Bronchial epithelial cell (primary cell): Measurements from ENCODE around the gene PGM2. TPM values are rescaled to one million over a fixed set of nuclear protein-coding genes. Genes with fewer than 3 reads are reported as not detected.
"Not testable (repeated sequence)": the region's sequence is repeated elsewhere in the genome, so short reads cannot be mapped to it uniquely, and the experiment has no call there.

Experiments used
- DNase-seq: peaks from one replicate; pipeline ENCODE4 v3.0.0-alpha.2; 2010; ENCODE audit warnings: low read depth
- FAIRE-seq: peaks from 2 replicates; lab custom pipeline; 2011; peaks lifted over from hg19 to GRCh38; lab: Jason Lieb, UNC
- H3K27me3 ChIP-seq: 2 replicates; pipeline ENCODE4 v1.5.1; 2011; ENCODE audit warnings: low read length; ENCODE audit not compliant: control insufficient read depth, insufficient read depth
- H3K36me3 ChIP-seq: 2 replicates; pipeline ENCODE4 v1.5.1; 2011; ENCODE audit warnings: low read length; ENCODE audit not compliant: control insufficient read depth, insufficient read depth
- H3K4me3 ChIP-seq: 2 replicates; pipeline ENCODE4 v1.5.1; 2011; ENCODE audit warnings: mild to moderate bottlenecking, low read depth, low read length, control low read depth
- total RNA-seq: library from RNA; depleted of rRNA; stranded (reverse); fragments of >200 nt; gene quantifications from 2 replicates; pipeline ENCODE4 v1.2.1, GENCODE V29; 2014
- TF ChIP-seq, protein P1 (sequence below): IDR thresholded peaks from 2 replicates; pipeline ENCODE4 v1.5.1; 2011; ENCODE audit warnings: mild to moderate bottlenecking, moderate library complexity, low read length, control low read depth, inconsistent platforms; ENCODE audit not compliant: insufficient read depth, severe bottlenecking

PGM2 gene
- 59.2 and 61.3 TPM in 2 replicates for total RNA-seq

DNA sequence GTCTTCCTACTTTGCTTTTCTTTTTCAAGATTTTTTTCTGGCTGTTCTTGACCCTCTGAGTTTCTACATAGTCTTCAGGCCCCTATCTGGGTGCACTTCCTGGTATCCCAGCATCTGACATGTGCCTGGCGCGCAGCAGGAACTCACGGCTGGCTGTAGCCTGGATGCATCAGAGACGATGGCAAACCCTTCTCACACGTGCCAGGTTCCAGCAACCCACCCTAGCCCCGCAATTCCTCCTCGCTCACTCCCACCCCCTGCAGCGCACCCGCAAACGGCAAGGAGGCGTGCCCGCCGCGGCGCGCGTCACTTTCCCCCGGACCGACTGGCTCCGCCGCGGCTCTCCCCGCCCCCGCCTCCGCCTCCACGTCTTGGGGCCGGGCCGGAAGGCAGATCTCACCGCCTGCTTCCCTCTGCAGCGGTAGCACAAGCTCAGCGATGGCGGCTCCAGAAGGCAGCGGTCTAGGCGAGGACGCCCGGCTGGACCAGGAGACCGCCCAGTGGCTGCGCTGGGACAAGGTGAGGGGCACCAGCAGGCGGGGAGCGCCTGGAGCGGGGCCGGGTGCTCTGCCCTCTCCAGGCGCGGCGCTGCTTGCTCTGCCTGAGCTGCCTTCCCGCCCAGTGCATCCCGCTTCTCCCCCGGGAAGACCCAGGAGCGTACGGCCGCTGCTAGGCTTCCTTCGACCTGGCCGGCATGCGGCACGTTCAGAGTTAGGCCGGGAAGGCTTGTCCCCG is at the start of gene PGM2:
TSS of gene PGM2 (plus strand) at position 392 of the 735 bp plus-strand sequence. CDS start at position 439, 47 bp downstream.
- TF ChIP-seq, protein P1, sequence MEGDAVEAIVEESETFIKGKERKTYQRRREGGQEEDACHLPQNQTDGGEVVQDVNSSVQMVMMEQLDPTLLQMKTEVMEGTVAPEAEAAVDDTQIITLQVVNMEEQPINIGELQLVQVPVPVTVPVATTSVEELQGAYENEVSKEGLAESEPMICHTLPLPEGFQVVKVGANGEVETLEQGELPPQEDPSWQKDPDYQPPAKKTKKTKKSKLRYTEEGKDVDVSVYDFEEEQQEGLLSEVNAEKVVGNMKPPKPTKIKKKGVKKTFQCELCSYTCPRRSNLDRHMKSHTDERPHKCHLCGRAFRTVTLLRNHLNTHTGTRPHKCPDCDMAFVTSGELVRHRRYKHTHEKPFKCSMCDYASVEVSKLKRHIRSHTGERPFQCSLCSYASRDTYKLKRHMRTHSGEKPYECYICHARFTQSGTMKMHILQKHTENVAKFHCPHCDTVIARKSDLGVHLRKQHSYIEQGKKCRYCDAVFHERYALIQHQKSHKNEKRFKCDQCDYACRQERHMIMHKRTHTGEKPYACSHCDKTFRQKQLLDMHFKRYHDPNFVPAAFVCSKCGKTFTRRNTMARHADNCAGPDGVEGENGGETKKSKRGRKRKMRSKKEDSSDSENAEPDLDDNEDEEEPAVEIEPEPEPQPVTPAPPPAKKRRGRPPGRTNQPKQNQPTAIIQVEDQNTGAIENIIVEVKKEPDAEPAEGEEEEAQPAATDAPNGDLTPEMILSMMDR: peak; percentile 2
- peak within 1 kb of the TSS; percentile 89 for H3K4me3 ChIP-seq
- no peak for FAIRE-seq
- peak; percentile 71 for DNase-seq
- peaks cover 7% of the 10 kb centered on the region for H3K36me3 ChIP-seq
- H3K27me3 ChIP-seq: no peaks in the 10 kb centered on the region

DNA sequence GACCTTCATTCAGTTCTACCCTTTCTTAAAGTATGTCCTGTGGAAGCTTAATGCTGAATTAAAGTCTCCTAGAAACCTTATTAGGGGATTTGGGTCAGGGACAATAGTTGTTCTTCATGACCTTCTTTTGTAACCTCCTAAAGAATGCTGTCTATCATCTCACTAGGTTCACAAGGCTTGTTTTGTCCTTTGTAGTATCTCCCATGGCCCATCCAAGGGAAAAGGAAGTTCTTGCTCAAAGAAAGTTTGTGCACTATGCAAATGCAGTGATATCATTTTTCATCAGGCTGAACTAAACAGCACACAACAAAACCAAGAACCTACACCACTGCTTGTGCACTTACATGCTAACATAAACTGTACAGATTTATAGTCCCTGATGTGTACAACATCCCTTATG is 46.6 kb upstream of the PGM2 start:
- FAIRE-seq (no peak), DNase-seq (no peak)
- Histone ChIP-seq H3K4me3 (no peak overlapping the region), H3K36me3 (no peaks in the 10 kb centered on the region), H3K27me3 (no peaks in the 10 kb centered on the region)
- TF ChIP-seq, protein P1: no peak

DNA sequence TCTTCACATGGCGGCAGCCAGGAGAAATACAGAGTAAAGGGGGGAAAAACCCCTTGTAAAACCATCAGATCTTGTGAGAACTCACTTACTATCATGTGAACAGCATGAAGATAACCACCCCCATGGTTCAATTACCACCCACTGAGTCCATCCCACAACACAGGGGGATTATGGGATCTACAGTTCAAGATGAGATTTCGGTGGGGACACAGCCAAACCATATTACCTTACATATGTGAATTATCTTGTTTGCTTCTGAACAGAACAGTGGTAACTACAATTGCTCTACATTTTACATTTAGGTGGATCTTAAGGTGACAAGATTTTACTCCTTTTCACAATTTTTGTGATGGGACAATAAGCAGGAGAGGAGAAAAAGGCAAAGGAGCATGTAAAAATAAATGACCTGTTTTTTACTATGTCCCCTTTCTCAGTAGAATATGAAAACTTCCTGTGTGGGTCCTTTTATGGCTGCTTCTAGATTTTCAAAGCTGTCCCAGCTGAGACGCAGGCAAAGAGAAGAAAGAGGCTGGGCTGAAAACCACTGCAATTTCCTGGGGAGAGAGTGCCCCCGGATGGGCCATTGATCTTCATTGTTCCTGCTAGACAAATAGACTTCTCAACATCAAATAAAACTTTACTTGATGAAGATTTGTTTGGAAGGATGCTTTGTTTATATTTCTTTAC is 45.9 kb upstream of the PGM2 start:
- H3K36me3 ChIP-seq: no peaks in the 10 kb centered on the region
- FAIRE-seq (no peak), DNase-seq (peak; percentile 31)
- H3K4me3 ChIP-seq: no peak overlapping the region
- TF ChIP-seq, protein P1: peak; percentile 18
- H3K27me3 ChIP-seq: peaks cover 2% of the 10 kb centered on the region

DNA sequence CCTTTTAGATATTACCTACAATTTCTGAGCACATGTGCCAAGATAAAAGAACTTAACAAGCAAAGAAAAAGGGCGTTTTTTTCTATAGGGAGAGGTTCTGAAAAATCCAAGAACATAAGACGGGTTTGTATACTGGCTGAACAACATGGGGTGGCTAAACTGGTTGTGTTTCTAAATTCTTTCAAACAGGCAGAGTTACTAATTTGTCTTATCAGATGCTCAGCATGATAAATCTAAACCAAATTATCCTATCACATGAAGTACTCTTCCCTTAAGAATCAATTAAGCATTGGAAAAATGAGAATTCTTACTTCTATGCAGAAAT is 45.4 kb upstream of the PGM2 start:
- FAIRE-seq: no peak
- Histone ChIP-seq H3K36me3 (no peaks in the 10 kb centered on the region), H3K4me3 (no peak overlapping the region), H3K27me3 (peaks cover 2% of the 10 kb centered on the region)
- TF ChIP-seq, protein P1: no peak
- no peak for DNase-seq

DNA sequence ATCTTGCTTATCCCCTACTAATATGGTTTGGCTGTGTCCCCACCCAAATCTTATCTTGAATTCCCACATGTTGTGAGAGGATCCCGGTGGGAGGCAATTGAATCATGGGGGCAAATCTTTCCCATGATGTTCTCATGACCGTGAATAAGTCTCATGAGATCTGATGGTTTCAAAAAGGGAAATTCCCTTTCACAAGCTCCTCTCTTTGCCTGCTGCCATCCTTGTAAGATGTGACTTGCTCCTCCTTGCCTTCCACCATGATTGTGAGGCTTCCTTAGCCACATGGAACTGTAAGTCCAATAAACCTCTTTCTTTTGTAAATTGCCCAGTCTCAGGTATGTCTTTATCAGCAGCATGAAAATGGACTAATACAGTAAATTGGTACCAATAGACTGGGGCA is 40.2 kb upstream of the PGM2 start:
- H3K36me3 ChIP-seq, FAIRE-seq, DNase-seq, H3K27me3 ChIP-seq, H3K4me3 ChIP-seq: not testable (repeated sequence)

DNA sequence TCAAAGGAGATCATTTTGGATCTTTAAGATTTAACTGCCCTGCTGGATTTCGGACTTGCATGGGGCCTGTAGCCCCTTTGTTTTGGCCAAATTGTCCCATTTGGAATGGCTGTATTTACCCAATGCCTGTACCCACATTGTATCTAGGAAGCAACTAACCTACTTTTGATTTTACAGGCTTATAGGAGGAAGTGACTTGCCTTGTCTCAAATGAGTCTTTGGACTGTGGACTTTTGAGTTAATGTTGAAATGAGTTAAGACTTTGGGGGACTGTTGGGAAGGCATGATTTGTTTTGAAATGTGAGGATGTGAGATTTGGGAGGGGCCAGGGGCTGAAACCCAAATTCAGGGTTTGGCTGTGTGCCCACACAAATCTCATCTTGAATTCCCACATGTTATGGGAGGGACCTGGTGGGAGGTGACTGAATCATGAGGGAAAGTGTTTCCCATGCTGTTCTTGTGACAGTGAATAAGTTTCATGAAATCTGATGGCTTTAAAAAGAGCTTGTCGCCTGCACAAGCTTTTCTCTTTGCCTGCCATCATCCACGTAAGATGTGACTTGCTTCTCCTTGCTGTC is 38.5 kb upstream of the PGM2 start:
- H3K27me3 ChIP-seq, H3K36me3 ChIP-seq, H3K4me3 ChIP-seq, DNase-seq, FAIRE-seq: not testable (repeated sequence)
